Effector memory CD4-positive, alpha-beta T cell (primary cell): Measurements from ENCODE around the gene ADD3.

Experiments
- DNase-seq, 3 donors: peaks; one replicate each; pipeline ENCODE4 v3.0.0-alpha.2; 2020
- H3K27ac ChIP-seq: 2 replicates; pipeline ENCODE4 v1.7.0; 2013; ENCODE audit warnings: mild to moderate bottlenecking, low read length, moderate library complexity; ENCODE audit not compliant: insufficient read depth, poor library complexity, severe bottlenecking
- H3K27me3 ChIP-seq: replicated peaks from 2 replicates; pipeline ENCODE4 v1.7.0; 2013; ENCODE audit warnings: mild to moderate bottlenecking, low read length; ENCODE audit not compliant: insufficient read depth, control insufficient read depth, poor library complexity, severe bottlenecking
- H3K36me3 ChIP-seq: 2 replicates; pipeline ENCODE4 v1.7.0; 2013; ENCODE audit warnings: mild to moderate bottlenecking, low read length, moderate library complexity; ENCODE audit not compliant: control insufficient read depth, insufficient read depth
- H3K4me1 ChIP-seq: 2 replicates; pipeline ENCODE4 v1.7.0; 2013; ENCODE audit warnings: low read length, mild to moderate bottlenecking; ENCODE audit not compliant: control insufficient read depth, insufficient read depth, poor library complexity, severe bottlenecking
- H3K4me3 ChIP-seq: 2 replicates; pipeline ENCODE4 v1.7.0; 2013; ENCODE audit warnings: low read length, low read depth, mild to moderate bottlenecking; ENCODE audit not compliant: insufficient read depth, poor library complexity, severe bottlenecking
- H3K9me3 ChIP-seq: 2 replicates; pipeline ENCODE4 v1.7.0; 2013; ENCODE audit warnings: mild to moderate bottlenecking, low read length, moderate library complexity; ENCODE audit not compliant: control insufficient read depth

Gene ADD3

DNA sequence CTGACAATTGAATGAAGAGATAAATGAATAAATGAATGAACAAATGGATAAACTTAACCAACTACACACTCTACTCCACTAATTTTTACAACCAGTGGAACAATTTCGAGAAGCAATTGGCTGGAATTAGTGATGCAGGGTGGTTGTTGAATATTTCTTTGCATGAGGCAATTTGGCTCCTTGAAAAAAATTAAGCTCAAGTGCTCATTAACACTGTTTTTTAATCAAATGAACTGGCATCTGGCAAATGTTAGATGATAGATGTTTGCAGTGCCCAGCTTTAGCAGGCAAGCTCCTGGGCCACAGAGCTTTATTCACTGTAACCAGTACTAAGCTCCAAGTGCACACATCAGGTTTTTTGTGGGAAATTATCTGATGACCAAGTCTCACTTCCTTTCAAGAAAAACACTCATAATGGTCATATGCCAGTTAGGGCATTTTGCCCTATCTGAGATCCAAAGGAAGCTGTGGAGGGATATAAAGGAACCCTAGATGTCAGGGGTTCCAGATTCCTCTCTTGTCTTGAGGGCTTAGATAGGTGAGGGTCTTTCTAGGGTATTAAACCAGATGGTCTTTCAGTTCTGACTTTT is 16.4 kb upstream of the ADD3 start:
- Histone ChIP-seq H3K4me1 (no peaks in the 10 kb centered on the region), H3K36me3 (no peaks in the 10 kb centered on the region), H3K9me3 (no peaks in the 10 kb centered on the region), H3K27ac (no peak overlapping the region), H3K4me3 (no peak overlapping the region), H3K27me3 (no peaks in the 10 kb centered on the region)
- DNase-seq, result no peak

GRCh38 chr10:109992485-109992884 is 15.3 kb upstream of the ADD3 start:
- Histone ChIP-seq H3K36me3 (no peaks in the 10 kb centered on the region), H3K27me3 (no peaks in the 10 kb centered on the region), H3K9me3 (no peaks in the 10 kb centered on the region), H3K27ac (no peak overlapping the region), H3K4me1 (no peaks in the 10 kb centered on the region), H3K4me3 (no peak overlapping the region)
- DNase-seq, result no peak

GRCh38 chr10:109993551-109994330 is 14.0 kb upstream of the ADD3 start:
- H3K4me3 ChIP-seq, result no peak overlapping the region
- no peaks in the 10 kb centered on the region for H3K9me3 ChIP-seq
- H3K4me1 ChIP-seq, result no peaks in the 10 kb centered on the region
- no peaks in the 10 kb centered on the region for H3K27me3 ChIP-seq
- DNase-seq, result no peak
- H3K27ac ChIP-seq, result no peak overlapping the region
- H3K36me3 ChIP-seq, result no peaks in the 10 kb centered on the region

DNA sequence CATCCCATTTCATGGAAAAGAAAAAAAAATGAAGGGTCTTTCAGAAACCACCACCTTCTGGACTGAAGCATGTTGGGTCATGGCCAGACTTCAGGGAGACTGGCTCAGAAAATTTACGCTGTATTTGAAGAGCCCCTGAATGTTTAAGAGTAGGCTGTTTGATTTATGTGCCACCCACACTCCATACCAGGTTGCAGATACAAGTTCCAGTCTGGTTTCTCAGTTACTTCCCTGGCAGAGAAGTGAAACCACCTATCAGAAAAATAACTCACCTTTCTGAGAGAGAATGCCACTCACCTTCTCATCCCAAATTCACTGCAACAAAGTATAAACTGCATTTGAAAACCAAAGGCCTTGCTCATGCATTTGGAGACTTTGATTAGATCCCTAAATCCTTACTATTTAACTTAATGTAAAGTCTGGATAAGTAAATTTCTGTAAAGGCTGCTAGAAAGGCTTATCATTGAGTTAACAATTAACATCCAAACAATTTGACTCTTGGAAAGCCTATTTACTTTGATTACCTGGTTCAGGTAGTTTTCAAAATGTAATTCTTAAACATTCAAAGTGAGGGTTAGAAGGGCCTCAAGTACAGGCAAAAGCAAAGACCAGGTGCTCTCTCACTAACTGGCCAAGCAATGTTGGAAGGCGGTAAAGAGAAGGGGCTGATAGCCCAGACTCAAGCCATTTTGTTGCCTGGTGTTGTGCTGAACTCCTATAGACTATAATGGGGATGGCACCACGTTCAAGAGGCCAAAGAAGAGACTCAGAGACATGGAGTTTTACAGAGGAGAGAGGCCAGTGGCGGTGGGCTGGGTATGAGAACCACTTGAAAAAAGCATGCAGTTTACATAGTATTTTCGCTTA is 12.8 kb upstream of the ADD3 start:
- no peak overlapping the region for H3K27ac ChIP-seq
- no peaks in the 10 kb centered on the region for H3K4me1 ChIP-seq
- no peak for DNase-seq
- H3K36me3 ChIP-seq, result no peaks in the 10 kb centered on the region
- no peak overlapping the region for H3K4me3 ChIP-seq
- no peaks in the 10 kb centered on the region for H3K9me3 ChIP-seq
- H3K27me3 ChIP-seq, result no peaks in the 10 kb centered on the region

- Histone ChIP-seq H3K27me3 (no peaks in the 10 kb centered on the region), H3K36me3 (no peaks in the 10 kb centered on the region), H3K4me1 (no peaks in the 10 kb centered on the region), H3K9me3 (no peaks in the 10 kb centered on the region), H3K4me3 (no peak overlapping the region), H3K27ac (no peak overlapping the region)
- DNase-seq, result no peak
These were observed 12.2 kb upstream of the ADD3 start for GRCh38 chr10:109995595-109995994.

- no peak for DNase-seq
- no peak overlapping the region for H3K4me3 ChIP-seq
- no peaks in the 10 kb centered on the region for H3K27me3 ChIP-seq
- H3K9me3 ChIP-seq, result no peaks in the 10 kb centered on the region
- no peaks in the 10 kb centered on the region for H3K36me3 ChIP-seq
- H3K4me1 ChIP-seq, result no peaks in the 10 kb centered on the region
- H3K27ac ChIP-seq, result no peak overlapping the region
These were observed 11.6 kb upstream of the ADD3 start for GRCh38 chr10:109996225-109996624.

DNA sequence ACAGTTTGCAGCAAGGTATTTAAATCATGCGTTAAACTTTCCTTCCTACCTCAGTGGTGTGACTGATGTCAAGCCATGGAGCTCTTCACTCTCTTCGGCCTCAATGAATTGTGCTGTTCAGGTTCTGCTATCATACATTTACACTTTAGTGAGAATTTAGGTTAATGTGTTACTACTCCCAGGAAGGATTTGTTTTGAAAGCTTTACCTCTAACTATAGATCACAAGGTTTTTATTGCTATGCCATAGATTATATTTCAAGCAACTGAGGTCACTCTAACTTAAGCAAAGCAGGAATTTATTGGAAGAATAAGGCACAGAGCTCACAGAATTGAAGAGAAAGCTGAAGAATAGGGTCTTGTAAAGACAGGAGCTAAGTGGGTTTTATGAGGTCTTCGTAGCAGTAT is 11.0 kb upstream of the ADD3 start:
- Histone ChIP-seq H3K27me3 (no peaks in the 10 kb centered on the region), H3K27ac (no peak overlapping the region), H3K36me3 (no peaks in the 10 kb centered on the region), H3K4me3 (no peak overlapping the region), H3K4me1 (no peaks in the 10 kb centered on the region), H3K9me3 (no peaks in the 10 kb centered on the region)
- DNase-seq, result no peak

GRCh38 chr10:109997233-109997632 is 10.6 kb upstream of the ADD3 start:
- Histone ChIP-seq H3K27me3 (no peaks in the 10 kb centered on the region), H3K36me3 (no peaks in the 10 kb centered on the region), H3K27ac (no peak overlapping the region), H3K4me1 (no peaks in the 10 kb centered on the region), H3K9me3 (no peaks in the 10 kb centered on the region), H3K4me3 (no peak overlapping the region)
- no peak for DNase-seq

- DNase-seq, result no peak
- Histone ChIP-seq H3K4me1 (no peaks in the 10 kb centered on the region), H3K36me3 (no peaks in the 10 kb centered on the region), H3K4me3 (no peak overlapping the region), H3K27me3 (no peaks in the 10 kb centered on the region), H3K27ac (no peak overlapping the region), H3K9me3 (no peaks in the 10 kb centered on the region)
These were observed 9.3 kb upstream of the ADD3 start for GRCh38 chr10:109998513-109998912.
